Panc1 (cell line): Measurements from ENCODE around the gene CHAF1A. TPM values are rescaled to one million over a fixed set of nuclear protein-coding genes. Genes with fewer than 3 reads are reported as not detected.

Experiments used
- ATAC-seq: fragments of 200-7000 bp; cut with Tn5 transposase; 2 replicates; pipeline ENCODE4 v1.9.1; 2020; ENCODE audit warnings: mild to moderate bottlenecking, moderate library complexity
- BruUV-seq: library from RNA; stranded (reverse); fragments of 400-500 nt; replicated peaks from 2 replicates; lab custom pipeline; 2021; lab: Mats Ljungman, UMichigan
- CTCF ChIA-PET: fragments of 300-600 bp; sonication (Branson Sonifier 250); formaldehyde crosslinking; loops from one replicate; lab custom pipeline; 2022; ENCODE audit warnings: antibody characterized with exemption; lab: Charles Lee
- POLR2A ChIA-PET: fragments of 300-600 bp; sonication (Branson Sonifier 250); formaldehyde crosslinking; loops from one replicate; lab custom pipeline; 2022; ENCODE audit warnings: antibody characterized with exemption; lab: Charles Lee
- DNase-seq: peaks from one replicate; pipeline ENCODE4 v3.0.0-alpha.2; 2010; ENCODE audit warnings: low read depth, low spot score
- H3K27ac ChIP-seq: 2 replicates; pipeline ENCODE4 v1.5.1; 2011; ENCODE audit warnings: mild to moderate bottlenecking, low read length, inconsistent platforms
- H3K27me3 ChIP-seq: fragments of 200-500 bp; sonication (Bioruptor generic); 2 replicates; pipeline ENCODE4 v1.6.0; 2014; ENCODE audit warnings: low read length, inconsistent platforms; ENCODE audit not compliant: control insufficient read depth, insufficient read depth
- H3K36me3 ChIP-seq: fragments of 200-500 bp; sonication (Bioruptor generic); 2 replicates; pipeline ENCODE4 v1.5.1; 2014; ENCODE audit warnings: inconsistent platforms, mild to moderate bottlenecking, low read length, moderate library complexity; ENCODE audit not compliant: control insufficient read depth, insufficient read depth
- H3K4me1 ChIP-seq: 2 replicates; pipeline ENCODE4 v1.5.1; 2011; ENCODE audit warnings: inconsistent platforms, mild to moderate bottlenecking, low read length, moderate library complexity; ENCODE audit not compliant: control insufficient read depth, insufficient read depth
- H3K4me3 ChIP-seq, 2 experiments: 2 replicates each; pipeline ENCODE4 v1.5.1; 2011 to 2012; ENCODE audit warnings: low read depth in 2 of 2, low read length in 2 of 2, mild to moderate bottlenecking in 2 of 2, inconsistent platforms in 1 of 2, moderate library complexity in 1 of 2
- H3K9me3 ChIP-seq: fragments of 200-500 bp; sonication (Bioruptor generic); 2 replicates; pipeline ENCODE4 v1.5.1; 2014; ENCODE audit warnings: low read depth, mild to moderate bottlenecking, inconsistent platforms, low read length, moderate library complexity; ENCODE audit not compliant: control insufficient read depth, insufficient read depth
- CTCF ChIP-seq: fragments of 450-650 bp; IDR thresholded peaks from 2 replicates; pipeline ENCODE4 v1.5.1; 2017; ENCODE audit warnings: mild to moderate bottlenecking
- POLR2AphosphoS5 ChIP-seq: IDR thresholded peaks from 2 replicates; pipeline ENCODE4 v1.6.1; 2012; ENCODE audit warnings: mild to moderate bottlenecking, low read depth, low read length, moderate library complexity
- REST ChIP-seq, 2 experiments: IDR thresholded peaks; 2 replicates each; pipeline ENCODE4 v1.6.1; 2011 to 2012; ENCODE audit warnings: low read depth in 2 of 2, control low read depth in 1 of 2, low read length in 1 of 2, mild to moderate bottlenecking in 1 of 2, moderate library complexity in 1 of 2; ENCODE audit not compliant: insufficient read depth in 1 of 2
- SIN3A ChIP-seq: IDR thresholded peaks from 2 replicates; pipeline ENCODE4 v1.6.1; 2012; ENCODE audit warnings: low read depth, mild to moderate bottlenecking, low read length, moderate library complexity, borderline replicate concordance; ENCODE audit not compliant: insufficient read depth
- TCF7L2 ChIP-seq: IDR thresholded peaks from 2 replicates; pipeline ENCODE4 v1.6.1; 2011; ENCODE audit warnings: mild to moderate bottlenecking, low read depth, low read length, inconsistent platforms
- in situ Hi-C: cut with HindIII; loops from 2 replicates; pipeline ENCODE4 v1.10.0; 2016; ENCODE audit warnings: low sequenced_read_pairs, low pct_unique_long_range_greater_than_20kb
- intact Hi-C: fragments of 100-400 bp; cut with micrococcal nuclease; formaldehyde crosslinking; loops from one replicate; pipeline ENCODE4 v1.10.0; 2022; ENCODE audit not compliant: unreplicated experiment
- total RNA-seq: library from RNA; stranded (reverse); gene quantifications from one replicate; pipeline ENCODE4 v1.2.1, GENCODE V29; 2021; ENCODE audit not compliant: unreplicated experiment

CHAF1A gene
- total RNA-seq, 1 experiment from 2014 or later = 45.4 TPM

GRCh38 chr19:4473763-4474513, 71.5 kb downstream of the CHAF1A start:
- H3K4me1 ChIP-seq = no peaks in the 10 kb centered on the region; the same call in 1 of the 2 replicates
- H3K9me3 ChIP-seq = no peaks in the 10 kb centered on the region
- ATAC-seq = no peak
- H3K27ac ChIP-seq = peak overlapping the region; percentile 34; the same call in 1 of the 2 replicates
- no peak for DNase-seq
- H3K4me3 ChIP-seq = peak overlapping the region; percentile 25 to 66
- intact Hi-C loops = no loop called here
- TF ChIP-seq REST (IDR thresholded peaks at IDR 0.05; ENCODE audit: insufficient read depth in 1 of 2, low read depth in 2 of 2, low read length in 1 of 2) (no peak), POLR2AphosphoS5 (no peak), SIN3A (no peak), TCF7L2 (no peak), CTCF (no peak)
- H3K27me3 ChIP-seq = no peaks in the 10 kb centered on the region
- peaks cover 4% of the 10 kb centered on the region; the same call in 1 of the 2 replicates for H3K36me3 ChIP-seq
- in situ Hi-C loops = no loop called here
- no TSS peak for BruUV-seq
- POLR2A ChIA-PET = no interaction called here
- CTCF ChIA-PET = no interaction called here

- no TSS peak for BruUV-seq
- ATAC-seq (no peak), DNase-seq (no peak)
- intact Hi-C loops = no loop called here
- TF ChIP-seq SIN3A = no peak
- no peak for TF ChIP-seq CTCF
- no peak for TF ChIP-seq TCF7L2
- no peak for TF ChIP-seq REST (IDR thresholded peaks at IDR 0.05; ENCODE audit: insufficient read depth in 1 of 2, low read depth in 2 of 2, low read length in 1 of 2)
- no peak for TF ChIP-seq POLR2AphosphoS5
- ChIA-PET POLR2A (no interaction called here), CTCF (no interaction called here)
- H3K27me3 ChIP-seq = no peaks in the 10 kb centered on the region
- H3K36me3 ChIP-seq = peaks cover 4% of the 10 kb centered on the region; the same call in 1 of the 2 replicates
- H3K4me3 ChIP-seq = peak overlapping the region; percentile 19 to 25
- no peak overlapping the region; the same call in 1 of the 2 replicates for H3K27ac ChIP-seq
- H3K4me1 ChIP-seq = no peaks in the 10 kb centered on the region; the same call in 1 of the 2 replicates
- no peaks in the 10 kb centered on the region for H3K9me3 ChIP-seq
- in situ Hi-C loops = no loop called here
These were observed 72.1 kb downstream of the CHAF1A start for GRCh38 chr19:4474514-4475022.
